Urothelium cell line (cell line): ENCODE data around the gene SLC7A14.

Source experiments
- DNase-seq: peaks from one replicate; pipeline ENCODE4 v3.0.0; 2011; ENCODE audit warnings: low spot score, mixed read lengths
- FAIRE-seq: peaks from 2 replicates; lab custom pipeline; 2011; peaks lifted over from hg19 to GRCh38; lab: Jason Lieb, UNC

The SLC7A14 gene

DNA sequence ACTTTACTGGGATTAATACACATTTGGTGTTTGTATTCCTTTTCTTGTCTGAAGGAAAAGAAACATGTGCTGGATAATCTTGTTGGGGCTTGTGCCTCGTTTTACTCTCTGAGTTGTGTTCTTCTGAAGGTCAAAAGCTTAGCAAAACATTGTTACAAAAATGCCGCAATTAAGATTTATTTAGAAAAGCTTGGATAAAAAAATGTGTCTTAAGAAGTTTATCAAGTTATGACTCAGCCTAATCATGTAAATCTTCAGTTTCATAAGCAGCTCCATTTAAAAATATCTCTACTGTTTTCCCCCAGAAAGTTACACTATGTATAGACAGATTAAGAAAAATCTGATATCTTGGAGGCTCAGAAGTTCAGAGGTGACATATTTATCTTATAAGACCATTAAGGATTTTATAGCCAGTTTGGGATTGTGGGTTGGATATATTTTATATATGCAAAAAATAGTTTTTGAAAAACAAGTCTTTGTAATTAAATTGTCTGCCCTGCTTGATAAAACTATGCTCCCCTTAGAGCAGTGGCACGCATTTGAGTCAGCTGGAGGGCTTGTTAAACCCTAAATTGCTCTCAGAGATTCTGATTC lies 110.7 kb downstream of the SLC7A14 start:
- no peak for DNase-seq
- FAIRE-seq = no peak

DNA sequence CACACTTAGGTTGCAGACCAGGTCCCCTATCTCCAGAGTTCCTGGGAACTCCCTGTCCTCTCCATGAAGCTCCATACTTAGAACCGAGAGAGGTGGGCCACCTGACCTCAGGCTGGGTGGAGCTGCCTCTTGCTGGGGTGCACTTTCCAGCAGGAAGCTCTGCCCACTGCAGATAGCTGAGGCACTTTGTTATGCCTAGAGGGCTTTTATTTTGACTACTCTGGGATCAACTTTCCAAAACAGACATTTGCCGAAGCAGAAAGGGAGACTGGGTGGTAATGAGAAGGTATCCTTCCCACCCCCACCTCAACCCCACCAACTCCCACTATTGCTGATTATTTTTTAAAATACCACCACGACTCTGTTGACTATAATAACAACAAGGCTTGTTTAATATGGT lies 112.5 kb downstream of the SLC7A14 start:
- DNase-seq (no peak), FAIRE-seq (no peak)

DNA sequence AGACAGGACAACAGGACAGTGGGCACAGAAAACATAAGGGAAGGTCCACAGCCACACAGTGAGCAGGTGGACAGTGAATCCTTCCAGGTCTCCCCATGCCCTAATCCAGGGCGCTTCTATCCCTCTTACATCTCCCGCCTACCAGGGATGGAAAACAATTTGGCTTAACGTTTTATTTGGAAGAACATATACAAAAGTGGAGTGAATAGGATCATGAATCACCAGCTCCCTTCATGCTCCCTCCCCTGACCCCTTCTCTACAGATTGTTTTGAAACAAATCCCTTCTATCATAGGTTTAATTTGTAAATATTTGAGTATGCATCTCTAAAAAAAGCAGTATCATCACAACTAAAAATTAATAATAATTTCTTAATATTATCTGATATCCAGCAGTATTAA lies 114.7 kb downstream of the SLC7A14 start:
- DNase-seq (no peak), FAIRE-seq (no peak)

DNA sequence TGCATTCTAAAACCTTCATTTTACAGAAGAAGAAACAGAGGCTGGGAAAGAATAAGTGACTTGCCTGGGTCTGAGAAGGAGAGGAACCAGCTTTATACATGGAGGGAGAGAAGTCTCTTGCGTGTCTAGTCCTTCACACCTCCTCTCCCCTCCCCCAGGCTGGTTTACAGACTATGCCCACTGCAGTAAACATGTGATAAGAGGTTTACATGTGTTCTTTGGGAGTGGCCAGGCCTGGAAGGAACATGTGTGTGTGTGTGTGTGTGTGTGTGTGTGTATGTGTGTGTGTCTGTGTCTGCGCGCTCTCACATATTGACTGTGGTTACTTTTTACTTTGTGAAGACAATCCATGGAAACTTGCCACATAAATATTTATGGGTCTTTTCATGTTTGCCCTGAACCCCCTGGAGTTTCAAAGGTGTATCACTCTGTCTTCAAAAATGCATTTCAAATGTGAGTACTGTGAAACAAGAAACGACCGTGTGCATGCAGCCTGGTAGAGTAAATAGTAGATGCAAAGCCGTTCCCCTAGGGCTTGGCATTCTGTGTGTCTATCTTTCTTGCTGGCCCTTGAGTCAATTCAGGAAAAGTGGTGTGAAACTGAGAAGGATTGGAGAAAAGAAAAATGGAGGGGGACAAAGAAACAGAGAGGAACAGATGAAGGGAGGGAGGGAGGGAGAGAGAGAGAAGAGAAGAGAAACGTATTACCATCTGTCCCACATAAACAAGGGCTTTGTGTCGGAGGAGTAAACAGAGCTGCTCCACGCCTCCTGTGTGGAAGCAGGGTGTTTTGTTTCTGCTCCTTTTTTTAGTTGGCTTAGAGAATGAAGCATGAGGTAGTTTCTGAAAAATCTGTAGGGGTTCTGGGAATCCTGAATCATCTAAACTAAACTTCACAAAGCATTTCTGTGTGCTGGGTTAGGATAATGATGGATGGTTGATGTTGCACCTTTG lies 115.5 kb downstream of the SLC7A14 start:
- DNase-seq (no peak), FAIRE-seq (no peak)

DNA sequence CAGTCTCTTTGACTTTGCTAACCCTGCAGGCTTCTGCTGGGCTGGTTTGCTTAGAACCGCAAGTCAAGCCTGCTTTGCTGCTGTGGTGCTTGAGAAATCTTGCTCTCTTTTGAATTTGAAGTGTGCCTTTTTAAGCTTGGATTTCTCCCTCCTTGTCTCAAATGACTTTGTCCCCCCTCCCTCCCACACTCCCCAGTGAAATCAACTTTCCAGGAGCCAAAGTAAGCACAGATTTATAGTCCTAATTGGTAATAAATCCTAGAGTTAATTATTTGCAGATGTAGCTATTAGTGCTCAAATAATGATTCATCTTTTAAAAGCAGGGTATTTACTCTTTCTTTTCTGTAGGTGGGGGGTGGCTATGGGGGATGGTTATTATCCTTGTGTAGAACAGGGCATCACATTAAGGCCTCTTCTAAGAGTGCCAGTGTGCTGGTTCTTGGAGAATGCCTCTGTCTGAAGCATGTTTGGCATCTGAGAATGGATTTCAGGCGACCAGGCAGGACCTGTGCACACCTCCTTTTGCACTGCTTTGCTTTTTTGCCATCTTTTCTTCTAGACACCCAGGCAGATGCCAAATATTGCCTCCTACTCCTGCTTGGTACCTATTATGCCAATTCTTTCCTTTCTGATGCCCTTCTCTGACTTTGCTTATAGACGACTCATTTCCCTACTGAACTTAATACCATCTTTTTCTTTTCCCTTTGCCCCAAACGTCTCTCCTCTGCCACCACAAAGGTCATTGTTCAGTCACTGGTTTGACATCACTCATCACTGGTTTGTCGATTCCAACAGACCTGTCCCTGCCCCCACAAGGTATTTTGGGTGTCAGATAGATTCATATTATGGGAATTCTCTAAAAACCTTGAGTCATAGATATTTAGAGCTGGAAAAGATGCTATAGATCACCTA lies 116.5 kb downstream of the SLC7A14 start:
- FAIRE-seq (no peak), DNase-seq (no peak)

GRCh38 chr3:170467571-170468147 lies 118.2 kb downstream of the SLC7A14 start:
- FAIRE-seq (no peak), DNase-seq (no peak)

- FAIRE-seq = no peak
- DNase-seq = no peak
These were observed 118.9 kb downstream of the SLC7A14 start for GRCh38 chr3:170467007-170467406.

- no peak for DNase-seq
- FAIRE-seq = no peak
These were observed 119.9 kb downstream of the SLC7A14 start for GRCh38 chr3:170465955-170466354.

DNA sequence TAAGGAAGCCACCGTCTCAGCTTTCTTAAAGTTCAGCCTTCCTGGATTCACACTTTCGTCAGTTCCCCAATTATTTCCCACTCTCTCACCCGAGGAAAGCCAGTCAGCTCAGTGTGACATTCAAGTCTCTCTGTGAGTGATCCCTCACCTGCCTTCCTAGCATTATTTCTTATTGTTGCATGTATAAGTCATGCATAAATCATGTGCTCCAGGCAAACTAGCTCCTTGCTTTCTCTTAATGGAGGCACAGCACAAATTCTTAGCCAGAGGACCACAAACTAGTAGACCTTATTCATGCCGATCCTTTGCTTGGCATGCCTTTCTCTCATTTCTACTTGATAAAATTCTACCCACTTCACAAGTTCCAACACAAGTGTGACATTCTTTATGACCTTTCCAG lies 122.9 kb downstream of the SLC7A14 start:
- FAIRE-seq (no peak), DNase-seq (no peak)

DNA sequence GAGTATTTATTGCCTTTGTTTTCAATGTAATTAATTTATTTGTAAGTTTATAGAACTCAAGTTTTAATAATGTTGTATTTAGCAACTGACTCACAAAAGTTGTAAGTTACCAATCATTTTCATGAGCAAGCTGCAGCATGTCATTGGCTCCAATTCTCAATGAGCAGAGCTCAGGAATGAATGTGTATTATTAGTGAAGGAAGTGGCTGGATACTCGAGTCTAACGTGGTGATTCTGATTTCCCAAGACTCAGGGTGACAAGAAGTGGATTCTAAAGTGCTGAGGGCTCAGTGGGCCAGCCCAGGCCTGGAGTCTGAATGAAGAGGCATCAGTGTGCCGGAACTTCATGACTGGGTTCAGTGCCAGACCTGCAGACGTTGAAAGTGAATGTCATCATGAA lies 127.6 kb downstream of the SLC7A14 start:
- DNase-seq (no peak), FAIRE-seq (no peak)

DNA sequence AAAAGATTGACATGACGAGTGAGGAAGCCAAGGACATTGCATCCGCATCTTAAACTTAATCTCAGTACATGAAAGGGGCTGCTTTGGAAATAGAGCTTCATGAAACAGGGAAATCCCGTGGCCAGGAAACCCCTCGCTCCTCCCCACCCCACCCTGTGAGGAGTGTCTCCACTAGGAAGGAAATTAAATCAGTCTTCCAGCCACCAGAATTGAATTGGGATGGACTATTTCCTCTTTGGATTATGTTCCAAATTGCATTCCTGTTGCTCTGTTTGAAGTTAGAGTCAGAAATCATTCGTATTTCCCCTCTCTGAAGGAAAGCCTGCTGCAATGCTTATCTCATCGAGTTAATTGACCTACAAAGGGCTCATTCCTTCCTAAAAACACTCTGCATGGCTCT lies 131.4 kb downstream of the SLC7A14 start:
- DNase-seq (no peak), FAIRE-seq (no peak)

DNA sequence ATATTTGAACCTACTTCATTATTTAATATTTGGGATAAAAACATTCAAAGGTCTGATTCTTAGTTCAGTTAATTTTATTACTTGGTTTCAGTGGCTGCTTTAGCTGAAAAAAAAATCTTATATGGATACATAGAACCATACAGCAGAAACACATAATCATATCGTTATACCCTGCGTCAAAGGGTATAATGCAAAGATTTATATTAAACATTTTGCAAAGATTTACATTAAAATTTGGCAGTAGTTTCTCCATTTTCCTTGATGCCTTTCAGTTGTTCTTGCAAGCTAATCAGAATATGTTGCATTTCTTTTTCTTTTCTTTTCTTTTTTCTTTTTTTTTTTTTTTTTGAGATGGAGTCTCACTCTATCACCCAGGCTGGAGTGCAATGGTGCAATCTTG lies 135.8 kb downstream of the SLC7A14 start:
- no peak for DNase-seq
- no peak for FAIRE-seq

DNA sequence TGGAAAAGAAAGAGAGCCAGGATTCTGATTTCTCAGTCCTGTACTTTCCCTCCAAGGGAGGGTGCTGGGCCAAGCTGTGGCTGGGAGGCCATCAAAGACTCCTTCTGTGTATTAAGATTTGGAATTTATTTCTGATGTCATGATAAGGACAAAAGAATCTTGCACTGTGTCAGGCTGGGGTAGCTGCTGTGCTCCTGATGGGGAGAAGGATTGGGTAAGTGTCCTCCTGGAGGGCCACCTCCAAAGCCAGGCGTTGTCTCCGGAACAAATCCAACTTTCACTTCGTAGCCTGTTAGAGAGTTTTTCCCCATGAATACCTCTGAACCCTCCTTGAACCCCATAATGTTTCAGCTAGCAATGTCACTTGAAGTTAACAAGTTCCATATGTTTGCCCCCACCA lies 137.3 kb downstream of the SLC7A14 start:
- FAIRE-seq (no peak), DNase-seq (no peak)

DNA sequence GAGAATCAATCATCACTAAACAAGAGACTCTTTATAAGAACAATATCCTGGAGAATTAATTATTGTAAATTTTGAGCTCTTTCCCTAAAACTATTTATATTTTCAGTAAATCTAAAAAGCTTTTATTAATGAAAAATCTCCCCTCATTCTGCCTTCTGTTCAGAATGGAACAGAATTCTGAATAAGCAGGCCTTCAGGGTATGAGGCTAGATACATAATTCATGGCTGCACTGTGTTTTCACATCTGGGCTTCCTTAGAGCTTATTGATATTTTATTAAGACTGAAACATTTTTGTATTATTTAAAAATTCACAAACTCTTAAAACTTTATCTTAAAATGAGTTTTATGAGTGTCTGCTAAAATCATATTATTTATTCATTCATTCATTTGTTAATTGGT lies 142.4 kb downstream of the SLC7A14 start:
- FAIRE-seq (no peak), DNase-seq (no peak)

DNA sequence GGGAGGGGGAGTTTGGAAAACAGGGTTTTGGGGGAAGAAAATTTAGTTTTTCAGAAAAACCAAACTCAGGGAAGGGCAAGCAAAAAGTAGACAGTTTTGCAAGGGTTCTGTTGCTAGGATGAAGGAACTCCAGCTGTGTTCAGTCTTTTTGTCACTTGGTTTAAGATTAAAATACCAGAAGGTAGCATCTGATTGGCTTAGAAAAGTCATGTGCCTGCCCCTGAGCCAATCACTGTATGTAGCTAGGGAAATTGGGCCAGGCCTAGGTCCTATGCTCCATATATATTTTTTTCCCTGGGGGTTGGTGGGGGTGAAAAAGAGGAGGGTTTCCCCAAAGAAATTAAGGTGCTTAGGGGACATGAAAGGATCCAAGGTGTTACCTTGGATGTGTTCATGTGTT lies 142.9 kb downstream of the SLC7A14 start:
- no peak for DNase-seq
- no peak for FAIRE-seq

- no peak for FAIRE-seq
These were observed 144.5 kb downstream of the SLC7A14 start for GRCh38 chr3:170441412-170441811.

GRCh38 chr3:170440344-170440743 lies 145.5 kb downstream of the SLC7A14 start:
- FAIRE-seq (no peak), DNase-seq (peak; percentile 11)

More at GRCh38 chr3:170441412-170441811, 144.5 kb downstream of the SLC7A14 start:
- DNase-seq = no peak

- DNase-seq (no peak), FAIRE-seq (no peak)
These were observed 147.0 kb downstream of the SLC7A14 start for GRCh38 chr3:170438836-170439235.

DNA sequence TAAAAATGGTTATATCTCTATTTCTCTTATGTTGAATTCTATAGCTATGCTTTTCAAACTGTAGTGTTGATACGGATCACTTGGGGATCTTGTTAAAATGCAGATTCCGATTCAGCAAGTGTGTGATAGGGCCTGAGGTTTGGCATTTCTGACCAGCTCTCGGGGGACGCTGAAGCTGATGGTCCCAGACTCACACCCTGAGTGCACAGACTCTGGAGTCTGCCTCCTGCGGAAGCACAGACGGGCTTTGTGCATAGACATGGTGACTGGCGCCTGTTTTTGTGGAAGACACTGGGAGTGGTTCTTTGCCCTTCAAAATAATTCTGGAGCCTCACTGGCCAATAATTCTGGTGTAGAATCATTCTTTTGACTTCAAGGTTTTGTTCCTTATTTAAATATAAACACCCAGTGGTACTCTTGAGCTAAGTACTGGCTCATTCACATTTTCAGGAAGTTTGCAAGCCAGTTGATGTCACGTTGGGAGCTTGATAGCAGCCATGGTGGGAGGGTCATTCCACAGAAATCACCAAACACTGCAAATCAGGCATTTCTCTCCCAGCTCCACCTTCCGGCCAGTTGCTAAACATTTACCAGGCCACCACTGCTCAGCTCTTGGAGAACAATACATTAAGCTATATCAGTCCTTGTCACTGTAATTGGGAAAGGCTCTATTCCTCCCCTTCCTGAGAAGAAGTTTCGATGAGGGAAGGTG lies 148.0 kb downstream of the SLC7A14 start:
- DNase-seq = no peak
- no peak for FAIRE-seq

DNA sequence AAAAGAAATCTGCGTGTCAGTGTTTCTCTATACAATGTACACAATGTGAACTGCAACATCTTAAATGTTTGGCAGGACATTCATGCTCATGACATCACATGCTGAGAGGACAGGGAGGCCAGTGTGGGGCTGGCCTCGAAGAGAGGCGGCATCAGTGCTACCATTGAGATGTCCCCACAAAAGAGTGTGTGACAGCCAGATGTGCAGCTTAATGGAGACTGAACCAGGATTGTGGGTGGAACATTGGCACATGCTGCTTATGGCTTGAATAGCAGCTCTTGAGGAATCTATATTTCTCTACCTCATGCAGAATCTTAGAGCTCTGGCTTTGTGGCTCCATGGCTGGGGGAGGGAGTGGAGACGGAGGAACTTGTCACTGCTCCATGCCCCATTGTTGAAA lies 148.7 kb downstream of the SLC7A14 start:
- no peak for DNase-seq
- FAIRE-seq = no peak
